Neuron (in vitro differentiated cells): ENCODE measurements around the gene MTG1.

Experiments used
- H2AFZ ChIP-seq: one replicate; pipeline ENCODE4 v1.6.1; 2013; ENCODE audit warnings: low read depth, mild to moderate bottlenecking, inconsistent platforms, low read length, moderate library complexity
- H3K27me3 ChIP-seq: one replicate; pipeline ENCODE4 v1.6.1; 2013; ENCODE audit warnings: low read length; ENCODE audit not compliant: insufficient read depth
- H3K36me3 ChIP-seq: one replicate; pipeline ENCODE4 v1.6.1; 2013; ENCODE audit warnings: low read length; ENCODE audit not compliant: insufficient read depth
- H3K4me1 ChIP-seq: one replicate; pipeline ENCODE4 v1.6.1; 2013; ENCODE audit warnings: low read length; ENCODE audit not compliant: insufficient read depth
- H3K4me3 ChIP-seq: 2 replicates; pipeline ENCODE4 v1.5.1; 2013; ENCODE audit warnings: mild to moderate bottlenecking, low read length, moderate library complexity
- H3K9me3 ChIP-seq: one replicate; pipeline ENCODE4 v1.6.1; 2013; ENCODE audit warnings: low read length

The MTG1 gene

DNA sequence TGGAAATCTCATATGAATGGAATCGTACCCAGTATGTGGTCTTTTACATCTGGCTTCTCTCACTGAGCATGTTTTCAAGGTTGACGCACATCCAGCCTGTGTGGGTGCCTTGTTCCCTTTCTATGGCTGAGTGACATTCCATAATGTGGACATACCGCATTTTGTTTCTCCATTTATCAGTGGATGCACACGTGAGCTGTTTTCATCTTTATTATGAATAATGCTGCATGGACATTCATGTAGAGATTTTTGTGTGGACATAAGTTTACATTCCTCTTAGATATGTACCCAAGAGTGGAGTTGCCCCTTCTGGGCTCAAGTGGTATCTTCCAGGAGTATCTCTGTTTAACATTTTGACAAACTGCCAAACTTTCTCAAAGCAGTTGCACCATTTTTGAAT lies 58.5 kb downstream of the MTG1 start:
- Histone ChIP-seq H3K4me1 (no peaks in the 10 kb centered on the region), H3K36me3 (no peaks in the 10 kb centered on the region), H3K27me3 (no peaks in the 10 kb centered on the region), H3K9me3 (no peaks in the 10 kb centered on the region), H3K4me3 (no peak overlapping the region), H2AFZ (no peak overlapping the region)

DNA sequence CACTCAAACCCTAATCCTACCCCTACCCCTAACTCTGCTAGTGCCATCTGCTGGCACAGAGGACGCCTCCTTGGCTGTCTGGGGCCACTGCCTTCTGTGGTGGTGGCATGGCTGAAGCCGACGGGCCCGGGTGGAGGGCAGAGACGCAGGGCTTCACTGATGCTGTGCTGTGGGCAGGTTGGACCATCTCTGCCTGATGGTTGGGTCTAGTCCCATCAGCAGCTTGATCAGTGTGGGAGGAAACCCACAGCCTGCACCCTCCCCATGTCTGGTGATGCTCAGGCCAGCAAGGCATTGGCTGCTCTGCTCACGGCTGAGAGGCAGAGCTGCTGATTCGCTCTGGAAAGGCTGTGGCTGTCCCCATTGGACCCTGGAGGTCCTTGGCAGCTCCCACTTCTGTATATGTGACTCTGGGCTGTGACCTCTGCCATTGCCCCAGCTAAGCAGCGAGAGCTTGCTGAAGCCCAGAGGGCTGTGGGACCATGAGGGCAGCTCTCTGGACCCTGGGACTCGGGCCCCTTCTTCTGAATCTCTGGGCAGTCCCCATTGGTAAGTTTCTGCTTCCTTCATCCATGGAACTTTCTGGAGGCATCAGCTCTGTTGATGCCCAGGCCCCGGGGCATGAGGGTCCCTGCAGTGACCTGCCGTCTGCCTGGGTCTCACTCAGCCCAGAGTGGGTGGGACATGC lies 59.7 kb downstream of the MTG1 start, which contains the start of gene SCART1:
Gene SCART1 (plus strand): TSS at position 430 of the 688 bp plus-strand sequence. CDS start 53 bp downstream, at position 483.
- Histone ChIP-seq H3K4me1 (no peaks in the 10 kb centered on the region), H2AFZ (no peak within 1 kb of the TSS), H3K36me3 (no peaks in the 10 kb centered on the region), H3K9me3 (no peaks in the 10 kb centered on the region), H3K27me3 (no peaks in the 10 kb centered on the region), H3K4me3 (no peak within 1 kb of the TSS)

DNA sequence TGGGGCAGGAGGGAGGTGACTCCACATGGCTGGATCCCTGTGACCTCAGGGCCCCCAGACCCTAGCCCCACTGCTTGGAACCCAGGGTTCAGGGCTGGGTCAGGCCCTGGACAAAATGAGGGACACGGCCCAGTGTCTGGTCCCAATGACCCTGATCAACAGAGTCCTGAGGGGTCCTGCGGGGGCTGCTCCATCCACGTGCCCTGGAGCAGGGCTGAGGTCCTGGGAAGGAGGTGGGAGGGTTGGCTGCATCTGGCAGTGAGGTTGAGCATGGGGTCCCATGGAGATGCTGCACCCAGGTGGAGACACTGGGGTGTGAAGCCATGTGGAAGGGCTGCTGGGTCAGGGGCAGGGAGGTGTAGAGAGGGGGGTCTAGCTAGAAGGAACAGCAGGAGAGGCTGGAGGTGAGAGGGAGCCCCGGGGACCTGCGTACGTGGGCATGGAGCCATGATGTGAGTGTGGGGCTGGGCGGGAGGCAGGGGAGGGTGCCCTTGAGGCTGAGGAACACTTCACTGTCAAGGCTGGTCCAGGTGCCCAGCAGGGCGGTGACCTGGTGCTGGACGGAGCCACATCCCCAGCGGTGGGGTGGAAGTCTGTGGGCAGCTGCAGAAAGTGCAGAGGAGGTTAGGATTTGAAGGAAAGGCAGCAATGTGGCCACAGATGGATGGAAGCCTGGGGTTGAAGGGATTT lies 60.4 kb downstream of the MTG1 start:
- Histone ChIP-seq H3K4me1 (no peaks in the 10 kb centered on the region), H3K4me3 (no peak overlapping the region), H3K36me3 (no peaks in the 10 kb centered on the region), H2AFZ (no peak overlapping the region), H3K27me3 (no peaks in the 10 kb centered on the region), H3K9me3 (no peaks in the 10 kb centered on the region)

DNA sequence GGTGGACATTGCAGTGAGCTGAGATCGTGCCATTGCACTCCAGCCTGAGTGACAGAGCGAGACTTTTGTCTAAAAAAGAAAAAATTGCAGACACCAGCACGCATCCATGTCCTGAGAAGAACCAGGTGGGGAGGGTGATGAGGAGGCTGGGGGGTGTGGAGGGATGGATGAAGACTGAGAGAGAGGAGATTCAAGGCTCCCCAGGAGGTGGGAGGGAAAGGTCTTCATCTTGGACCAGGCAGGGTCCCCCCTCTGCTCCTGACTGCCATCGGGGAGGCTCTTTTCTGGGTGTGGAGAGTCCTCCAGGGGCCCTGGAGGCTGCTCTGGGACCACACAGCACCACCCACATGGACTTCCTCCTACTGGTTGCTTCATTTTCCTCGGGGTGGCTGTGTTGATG lies 61.2 kb downstream of the MTG1 start:
- Histone ChIP-seq H3K36me3 (no peaks in the 10 kb centered on the region), H3K9me3 (no peaks in the 10 kb centered on the region), H3K27me3 (no peaks in the 10 kb centered on the region), H3K4me3 (no peak overlapping the region), H2AFZ (no peak overlapping the region), H3K4me1 (no peaks in the 10 kb centered on the region)

DNA sequence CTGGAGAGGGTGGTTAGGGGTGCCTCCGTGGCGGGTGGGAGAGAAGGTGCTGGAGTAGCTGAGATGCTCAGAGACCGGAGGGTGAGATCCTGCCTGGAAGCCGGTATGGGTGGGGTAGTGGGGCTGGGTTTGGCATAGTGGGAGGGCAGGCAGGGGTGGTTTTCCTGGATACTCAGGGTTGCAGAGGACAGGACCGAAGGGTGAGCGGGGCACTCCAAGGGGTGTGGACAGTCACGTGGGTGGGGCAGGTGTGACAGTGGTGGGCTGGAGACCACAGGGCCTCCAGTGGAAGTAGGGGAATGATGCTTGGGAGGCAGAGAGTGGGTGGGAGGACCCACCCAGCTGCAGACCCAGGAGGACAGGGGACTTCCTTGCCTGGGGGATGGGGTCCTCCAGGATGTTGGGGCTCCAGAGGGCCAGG lies 61.7 kb downstream of the MTG1 start:
- Histone ChIP-seq H2AFZ (no peak overlapping the region), H3K36me3 (no peaks in the 10 kb centered on the region), H3K9me3 (no peaks in the 10 kb centered on the region), H3K27me3 (no peaks in the 10 kb centered on the region), H3K4me3 (no peak overlapping the region), H3K4me1 (no peaks in the 10 kb centered on the region)

DNA sequence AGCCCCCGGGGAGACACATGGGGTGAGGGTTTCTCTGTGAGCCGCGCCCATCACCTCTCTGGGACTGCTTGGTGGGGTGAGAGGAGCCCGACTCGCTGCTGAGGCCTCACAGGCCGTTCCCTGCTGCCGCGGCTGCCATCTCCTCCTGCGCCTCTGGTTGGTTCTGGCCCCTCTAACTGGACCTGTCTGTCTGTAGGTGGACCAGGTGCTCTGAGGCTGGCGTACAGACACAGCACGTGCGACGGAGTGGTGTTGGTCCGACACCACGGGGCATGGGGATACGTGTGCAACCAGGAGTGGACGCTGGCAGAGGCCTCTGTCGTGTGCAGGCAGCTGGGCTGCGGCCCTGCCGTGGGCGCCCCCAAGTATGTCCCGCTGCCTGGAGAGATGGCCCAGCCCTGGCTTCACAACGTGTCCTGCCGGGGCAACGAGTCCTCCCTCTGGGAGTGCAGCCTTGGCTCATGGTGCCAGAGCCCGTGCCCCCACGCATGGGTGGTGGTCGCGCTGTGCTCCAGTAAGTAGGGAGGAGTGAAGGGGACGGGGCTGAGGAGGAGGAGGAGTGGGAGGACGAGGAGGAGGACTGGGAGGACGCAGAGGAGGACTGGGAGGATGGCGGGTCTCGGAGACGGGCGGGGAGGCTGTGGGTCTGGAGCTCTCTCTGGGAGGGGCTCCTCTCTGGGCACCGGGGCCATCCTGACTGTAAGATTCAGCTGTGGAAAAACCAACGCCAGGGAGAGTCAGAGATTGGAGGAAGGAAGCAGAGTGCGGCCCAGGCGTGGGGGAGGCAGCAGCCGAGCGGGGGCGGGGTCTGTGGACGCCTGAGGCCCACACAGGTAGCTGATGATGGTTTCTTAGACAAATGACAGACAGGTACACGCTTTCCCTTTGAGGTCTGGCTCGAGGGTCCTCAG lies 62.3 kb downstream of the MTG1 start:
- no peaks in the 10 kb centered on the region for H3K9me3 ChIP-seq
- no peaks in the 10 kb centered on the region for H3K4me1 ChIP-seq
- H3K4me3 ChIP-seq, result no peak overlapping the region
- no peaks in the 10 kb centered on the region for H3K27me3 ChIP-seq
- H3K36me3 ChIP-seq, result no peaks in the 10 kb centered on the region
- H2AFZ ChIP-seq, result no peak overlapping the region

DNA sequence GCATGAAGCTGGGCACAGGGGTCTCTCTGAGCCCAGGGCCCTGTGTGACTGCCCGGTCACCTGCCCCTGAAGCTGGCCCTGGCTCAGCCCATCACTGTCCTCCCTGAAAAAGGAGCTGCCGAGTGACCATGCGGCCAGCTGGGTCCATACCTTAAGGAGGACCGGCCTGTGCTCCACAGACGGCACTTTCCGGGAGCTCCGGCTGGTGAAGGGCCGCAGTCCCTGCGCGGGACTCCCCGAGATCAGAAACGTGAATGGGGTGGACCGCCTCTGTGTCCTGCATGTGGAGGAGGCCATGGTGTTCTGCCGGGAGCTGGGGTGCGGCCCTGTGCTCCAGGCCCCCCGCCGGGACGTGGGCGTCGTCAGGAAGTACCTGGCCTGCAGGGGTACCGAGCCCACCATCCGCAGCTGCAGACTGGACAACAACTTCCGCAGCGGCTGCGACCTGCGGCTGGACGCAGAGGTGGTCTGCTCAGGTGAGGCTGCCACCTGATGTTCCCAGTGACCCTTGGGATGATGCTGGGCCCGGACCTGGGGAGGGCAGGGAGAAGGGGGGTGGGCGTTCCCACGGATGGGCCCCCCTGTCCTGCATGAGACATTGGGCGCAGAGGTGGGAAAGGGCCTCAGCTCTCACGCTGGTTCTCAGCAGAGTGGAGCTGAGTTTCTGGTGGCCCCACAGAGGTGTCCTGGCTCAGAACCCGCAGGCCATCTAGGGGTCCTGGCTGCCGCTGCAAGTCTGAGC lies 63.3 kb downstream of the MTG1 start:
- Histone ChIP-seq H3K4me1 (no peaks in the 10 kb centered on the region), H3K9me3 (no peaks in the 10 kb centered on the region), H2AFZ (no peak overlapping the region), H3K4me3 (no peak overlapping the region), H3K27me3 (no peaks in the 10 kb centered on the region), H3K36me3 (no peaks in the 10 kb centered on the region)

DNA sequence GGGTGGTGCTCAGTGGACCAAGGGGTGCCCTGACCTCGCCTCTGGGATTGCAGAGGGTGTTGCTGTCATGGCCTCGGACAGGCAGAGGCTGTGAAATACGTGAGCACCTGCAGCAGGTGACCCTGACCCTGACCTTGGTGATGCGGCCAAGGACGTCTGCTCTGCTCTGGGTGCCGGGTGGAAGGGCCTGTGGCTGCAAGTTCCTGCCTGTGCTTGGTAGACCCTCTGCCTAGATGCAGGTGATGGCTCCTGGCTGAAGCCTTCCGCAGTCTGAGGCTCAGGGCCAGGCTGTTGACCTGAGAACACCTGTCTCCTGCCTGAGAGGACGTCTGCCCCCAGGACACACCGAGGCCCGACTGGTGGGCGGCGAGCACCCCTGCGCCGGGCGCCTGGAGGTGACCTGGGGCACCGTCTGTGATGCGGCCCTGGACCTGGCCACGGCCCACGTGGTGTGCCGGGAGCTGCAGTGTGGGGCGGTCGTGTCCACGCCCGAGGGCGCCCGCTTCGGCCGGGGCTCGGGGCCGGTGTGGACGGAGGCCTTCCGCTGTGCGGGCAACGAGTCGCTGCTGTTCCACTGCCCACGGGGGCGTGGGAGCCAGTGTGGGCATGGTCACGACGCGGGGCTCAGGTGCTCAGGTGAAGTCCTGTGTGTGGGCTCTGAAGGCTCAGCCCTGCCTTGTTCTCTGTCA lies 64.2 kb downstream of the MTG1 start:
- Histone ChIP-seq H3K4me1 (no peaks in the 10 kb centered on the region), H3K9me3 (peaks cover 2% of the 10 kb centered on the region), H3K27me3 (no peaks in the 10 kb centered on the region), H3K4me3 (no peak overlapping the region), H2AFZ (no peak overlapping the region), H3K36me3 (no peaks in the 10 kb centered on the region)

DNA sequence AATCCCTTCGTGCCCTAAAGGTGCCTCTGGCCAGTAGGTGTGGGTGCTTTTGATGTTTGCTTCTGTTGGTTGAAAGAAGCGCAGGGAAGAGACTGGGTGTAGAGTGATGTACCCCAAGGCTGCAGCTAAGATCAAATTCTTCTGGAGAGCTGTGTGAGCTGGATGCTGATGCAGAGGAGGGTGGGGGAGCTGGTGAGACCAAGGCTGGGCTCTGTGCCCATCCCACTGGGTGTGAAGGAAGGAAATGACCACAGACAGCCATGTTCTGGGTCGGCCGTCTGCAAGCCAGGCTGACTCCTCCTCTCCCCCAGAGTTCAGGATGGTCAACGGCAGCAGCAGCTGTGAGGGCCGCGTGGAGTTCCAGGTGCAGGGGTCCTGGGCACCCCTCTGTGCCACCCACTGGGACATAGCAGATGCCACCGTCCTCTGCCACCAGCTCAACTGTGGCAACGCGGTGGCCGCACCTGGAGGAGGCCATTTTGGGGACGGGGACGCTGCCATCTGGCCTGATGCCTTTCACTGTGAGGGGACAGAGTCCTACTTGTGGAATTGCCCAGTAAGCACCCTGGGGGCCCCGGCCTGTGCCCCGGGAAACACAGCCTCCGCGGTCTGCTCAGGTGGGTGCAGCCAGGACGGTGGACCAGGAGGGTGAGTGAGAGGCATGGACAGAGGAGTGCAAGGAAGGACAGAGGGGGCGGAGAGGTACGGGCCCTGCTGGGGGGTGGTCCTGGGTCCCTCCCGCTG lies 64.9 kb downstream of the MTG1 start:
- H3K4me1 ChIP-seq, result no peaks in the 10 kb centered on the region
- no peaks in the 10 kb centered on the region for H3K36me3 ChIP-seq
- H3K27me3 ChIP-seq, result no peaks in the 10 kb centered on the region
- H3K4me3 ChIP-seq, result no peak overlapping the region
- H3K9me3 ChIP-seq, result peaks cover 2% of the 10 kb centered on the region
- no peak overlapping the region for H2AFZ ChIP-seq

DNA sequence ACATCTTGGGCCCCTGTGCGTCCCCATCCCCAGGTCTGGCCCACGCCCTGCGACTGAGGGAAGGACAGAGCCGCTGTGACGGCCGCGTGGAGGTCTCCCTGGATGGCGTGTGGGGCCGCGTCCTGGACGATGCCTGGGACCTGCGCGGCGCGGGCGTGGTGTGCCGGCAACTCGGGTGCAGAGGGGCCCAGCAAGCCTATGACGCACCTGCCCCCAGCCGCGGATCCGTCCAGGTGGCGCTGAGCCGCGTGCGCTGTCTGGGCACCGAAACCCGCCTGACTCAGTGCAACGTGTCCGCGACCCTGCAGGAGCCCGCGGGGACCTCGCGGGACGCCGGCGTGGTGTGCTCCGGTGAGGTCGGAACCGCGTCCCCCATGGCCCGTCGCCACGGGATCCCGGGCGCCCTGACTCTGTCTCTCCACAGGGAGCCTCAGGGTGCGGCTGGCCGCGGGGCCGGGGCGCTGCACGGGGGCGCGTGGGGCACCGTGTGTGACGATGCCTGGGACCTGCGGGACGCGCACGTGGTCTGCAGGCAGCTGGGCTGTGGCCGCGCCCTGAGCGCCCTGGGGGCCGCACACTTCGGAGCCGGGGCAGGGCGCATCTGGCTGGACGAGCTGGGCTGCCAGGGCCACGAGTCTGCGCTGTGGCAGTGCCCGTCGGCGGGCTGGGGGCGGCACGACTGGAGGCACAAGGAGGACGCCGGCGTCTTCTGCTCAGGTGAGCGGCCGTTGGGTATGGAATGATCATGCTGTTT lies 65.7 kb downstream of the MTG1 start:
- Histone ChIP-seq H3K4me1 (no peaks in the 10 kb centered on the region), H3K36me3 (no peaks in the 10 kb centered on the region), H3K27me3 (no peaks in the 10 kb centered on the region), H3K4me3 (no peak overlapping the region), H3K9me3 (peaks cover 2% of the 10 kb centered on the region), H2AFZ (no peak overlapping the region)

DNA sequence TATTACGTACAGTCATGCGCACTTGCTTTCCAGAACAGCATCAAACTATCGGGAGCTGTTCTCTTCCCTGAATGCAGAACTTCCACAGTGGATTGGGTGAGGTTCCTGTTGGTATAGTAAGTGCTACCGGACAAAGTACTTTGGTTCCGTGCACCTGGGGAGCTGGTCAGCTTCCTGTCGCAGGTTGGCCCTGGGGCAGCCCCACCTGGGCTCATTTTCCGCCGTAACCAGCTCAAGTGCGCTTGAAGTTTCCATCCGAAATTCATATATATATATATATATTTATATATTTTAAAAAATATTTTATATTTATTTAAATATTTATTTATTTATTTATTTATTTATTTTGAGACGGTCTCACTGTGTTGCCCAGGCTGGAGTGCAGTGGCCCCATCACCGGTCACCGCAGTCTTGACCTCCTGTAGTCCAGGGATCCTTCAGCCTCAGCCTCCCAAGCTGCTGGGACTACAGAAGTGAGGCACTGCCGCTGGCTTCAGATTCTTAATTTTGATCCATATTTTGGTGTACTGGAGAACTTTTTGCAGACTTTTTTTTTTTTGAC lies 66.3 kb downstream of the MTG1 start:
- Histone ChIP-seq H2AFZ (no peak overlapping the region), H3K27me3 (no peaks in the 10 kb centered on the region), H3K4me3 (no peak overlapping the region), H3K9me3 (peaks cover 2% of the 10 kb centered on the region), H3K4me1 (no peaks in the 10 kb centered on the region), H3K36me3 (no peaks in the 10 kb centered on the region)
